ENCODE measurements around the gene ATP4A. TPM values are rescaled to one million over a fixed set of nuclear protein-coding genes. Genes with fewer than 3 reads are reported as not detected.

The ATP4A gene
- total RNA-seq, 1 donor from 2014 or later = not detected

- peak overlapping the region; percentile 90 for H2AFZ ChIP-seq (ENCODE audit: low read depth, low read length)
- peak overlapping the region; percentile 95 for H3K9ac ChIP-seq (ENCODE audit: low read length)
- H3K27me3 ChIP-seq (ENCODE audit: insufficient read depth, low read length) = no peaks in the 10 kb centered on the region
- H3K4me3 ChIP-seq (ENCODE audit: insufficient read depth, low read depth, low read length) = peak overlapping the region; percentile 88
- no peaks in the 10 kb centered on the region for H3K27me3 Mint-ChIP-seq (ENCODE audit: low read depth, unreplicated experiment)
- DNase-seq (ENCODE audit: low read depth) = no peak
- peaks cover 8% of the 10 kb centered on the region for H3K4me1 Mint-ChIP-seq (ENCODE audit: low read depth, unreplicated experiment)
- H3K36me3 Mint-ChIP-seq (ENCODE audit: low read depth, unreplicated experiment) = peaks cover 26% of the 10 kb centered on the region
- peak overlapping the region; percentile 90 for H3K4me3 Mint-ChIP-seq (ENCODE audit: unreplicated experiment)
- no peaks in the 10 kb centered on the region for H3K9me3 Mint-ChIP-seq (ENCODE audit: unreplicated experiment)
- H3K36me3 ChIP-seq (ENCODE audit: insufficient read depth, low read length) = no peaks in the 10 kb centered on the region
- H3K4me1 ChIP-seq (ENCODE audit: insufficient read depth, low read length) = peaks cover 15% of the 10 kb centered on the region
- H3K27ac Mint-ChIP-seq (ENCODE audit: unreplicated experiment) = peak overlapping the region; percentile 79
- FAIRE-seq = no peak
- H3K79me2 ChIP-seq (ENCODE audit: insufficient read depth, low read length) = peaks cover 39% of the 10 kb centered on the region
- no peaks in the 10 kb centered on the region for H3K9me3 ChIP-seq (ENCODE audit: insufficient read depth, low read depth, low read length)
- TF ChIP-seq EZH2 (IDR thresholded peaks at IDR 0.05; ENCODE audit: insufficient read depth, low read length) = no peak
- no peak for TF ChIP-seq CTCF (IDR thresholded peaks at IDR 0.05; ENCODE audit: insufficient read depth, low read depth, low read length)
- peak overlapping the region; percentile 88 for H3K27ac ChIP-seq (ENCODE audit: low read depth, low read length)
- peaks cover 21% of the 10 kb centered on the region for H4K20me1 ChIP-seq (ENCODE audit: insufficient read depth, low read length)
- peak overlapping the region; percentile 98 for H3K4me2 ChIP-seq (ENCODE audit: low read length)
These were observed 17.5 kb downstream of the ATP4A start for GRCh38 chr19:35545855-35546381.

- H3K9me3 Mint-ChIP-seq (ENCODE audit: unreplicated experiment) = no peaks in the 10 kb centered on the region
- FAIRE-seq (no peak), DNase-seq (ENCODE audit: low read depth) (peak; percentile 72)
- peak within 1 kb of the TSS; percentile 98 for H3K4me2 ChIP-seq (ENCODE audit: low read length)
- no peaks in the 10 kb centered on the region for H3K36me3 ChIP-seq (ENCODE audit: insufficient read depth, low read length)
- H3K4me3 Mint-ChIP-seq (ENCODE audit: unreplicated experiment) = peak within 1 kb of the TSS; percentile 90
- H3K27me3 ChIP-seq (ENCODE audit: insufficient read depth, low read length) = no peaks in the 10 kb centered on the region
- TF ChIP-seq CTCF (IDR thresholded peaks at IDR 0.05; ENCODE audit: insufficient read depth, low read depth, low read length) = no peak
- TF ChIP-seq EZH2 (IDR thresholded peaks at IDR 0.05; ENCODE audit: insufficient read depth, low read length) = no peak
- peak within 1 kb of the TSS; percentile 95 for H3K9ac ChIP-seq (ENCODE audit: low read length)
- H4K20me1 ChIP-seq (ENCODE audit: insufficient read depth, low read length) = peaks cover 21% of the 10 kb centered on the region
- peak within 1 kb of the TSS; percentile 90 for H2AFZ ChIP-seq (ENCODE audit: low read depth, low read length)
- peaks cover 39% of the 10 kb centered on the region for H3K79me2 ChIP-seq (ENCODE audit: insufficient read depth, low read length)
- peak within 1 kb of the TSS; percentile 79 for H3K27ac Mint-ChIP-seq (ENCODE audit: unreplicated experiment)
- peak within 1 kb of the TSS; percentile 88 for H3K4me3 ChIP-seq (ENCODE audit: insufficient read depth, low read depth, low read length)
- H3K27ac ChIP-seq (ENCODE audit: low read depth, low read length) = peak within 1 kb of the TSS; percentile 88
- H3K9me3 ChIP-seq (ENCODE audit: insufficient read depth, low read depth, low read length) = no peaks in the 10 kb centered on the region
- peaks cover 15% of the 10 kb centered on the region for H3K4me1 ChIP-seq (ENCODE audit: insufficient read depth, low read length)
- H3K27me3 Mint-ChIP-seq (ENCODE audit: low read depth, unreplicated experiment) = no peaks in the 10 kb centered on the region
- peaks cover 23% of the 10 kb centered on the region for H3K36me3 Mint-ChIP-seq (ENCODE audit: low read depth, unreplicated experiment)
- peaks cover 8% of the 10 kb centered on the region for H3K4me1 Mint-ChIP-seq (ENCODE audit: low read depth, unreplicated experiment)
These were observed 18.2 kb downstream of the ATP4A start, which contains the start of gene TMEM147 for GRCh38 chr19:35545001-35545854. TSS of gene TMEM147 (plus strand) at chr19:35545626. CDS start at chr19:35545740, 114 bp downstream.
